LNCAP (cell line): Measurements from ENCODE around the gene FLACC1.

Source experiments
- CTCF ChIP-seq: fragments of 450-650 bp; IDR thresholded peaks from 2 replicates; pipeline ENCODE4 v1.5.1; 2017; ENCODE audit warnings: mild to moderate bottlenecking

The FLACC1 gene

GRCh38 chr2:201345625-201346213, 11.4 kb downstream of the FLACC1 start:
- TF ChIP-seq CTCF = no peak

- TF ChIP-seq CTCF = no peak
Measured at GRCh38 chr2:201344663-201345366, 12.3 kb downstream of the FLACC1 start.

GRCh38 chr2:201343559-201343958, 13.6 kb downstream of the FLACC1 start:
- no peak for TF ChIP-seq CTCF

GRCh38 chr2:201342923-201343322, 14.2 kb downstream of the FLACC1 start:
- TF ChIP-seq CTCF = no peak

GRCh38 chr2:201329409-201329808, 27.7 kb downstream of the FLACC1 start:
- no peak for TF ChIP-seq CTCF

GRCh38 chr2:201327678-201328077, 29.5 kb downstream of the FLACC1 start:
- TF ChIP-seq CTCF = no peak

GRCh38 chr2:201322772-201323171, 34.4 kb downstream of the FLACC1 start:
- no peak for TF ChIP-seq CTCF
